Epithelial cell of proximal tubule (primary cell): ENCODE measurements around the gene UPP2. TPM values are rescaled to one million over a fixed set of nuclear protein-coding genes. Genes with fewer than 3 reads are reported as not detected.
A peak's percentile ranks its signal among the peaks of the same experiment; 100 is the strongest.

Source experiments
- DNase-seq: peaks from one replicate; pipeline ENCODE4 v3.0.0-alpha.2; 2011; ENCODE audit warnings: low read depth
- H3K4me3 ChIP-seq: 2 replicates; pipeline ENCODE4 v1.5.1; 2011; ENCODE audit warnings: low read depth, mild to moderate bottlenecking, low read length
- total RNA-seq: library from RNA; depleted of rRNA; stranded (reverse); fragments of >200 nt; gene quantifications from 2 replicates; pipeline ENCODE4 v1.2.3, GENCODE V29; 2015
- TF ChIP-seq, protein P1 (sequence below): conservative IDR thresholded peaks from 2 replicates; pipeline ENCODE4 v1.5.1; 2012; ENCODE audit warnings: low read depth, mild to moderate bottlenecking, low read length

Gene UPP2
- total RNA-seq, 1 donor from 2014 or later = not detected

DNA sequence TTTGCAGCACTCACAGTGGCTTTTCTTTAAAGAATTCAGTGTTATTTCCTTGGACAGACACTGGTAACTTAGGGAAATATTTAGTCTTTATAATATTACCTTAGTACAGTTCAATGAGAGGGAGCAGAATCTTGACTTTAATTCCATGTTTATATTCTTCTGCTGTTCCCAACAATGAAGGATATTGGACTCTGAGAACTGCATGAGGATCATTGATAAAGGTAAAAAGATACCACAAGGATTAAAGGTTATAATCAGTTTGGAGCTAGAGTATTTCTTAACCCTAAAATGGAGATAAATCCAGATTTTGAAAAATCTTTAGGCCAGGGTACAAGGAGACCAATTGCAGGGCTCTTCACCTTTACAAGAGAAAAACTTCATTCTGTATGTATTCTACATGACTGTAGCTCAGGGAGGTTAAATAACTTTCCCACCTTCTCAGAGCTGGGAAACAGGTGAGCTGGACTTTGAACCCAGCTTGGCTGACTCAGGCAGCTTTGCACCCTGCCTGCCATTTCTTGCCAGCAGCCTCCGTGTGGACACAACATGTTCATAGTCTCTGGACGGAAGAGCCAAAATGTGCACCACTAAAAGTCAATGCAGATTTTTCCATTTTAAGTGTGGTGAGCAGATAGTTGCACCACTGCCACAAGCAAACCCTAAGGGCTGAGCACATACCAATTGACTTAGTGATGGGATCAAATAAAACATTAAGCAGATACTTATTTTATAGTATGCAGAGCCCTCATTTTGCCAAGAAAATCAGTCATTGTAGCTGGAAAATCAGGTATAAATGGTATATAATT lies 26.7 kb downstream of the UPP2 start:
- TF ChIP-seq, protein P1, sequence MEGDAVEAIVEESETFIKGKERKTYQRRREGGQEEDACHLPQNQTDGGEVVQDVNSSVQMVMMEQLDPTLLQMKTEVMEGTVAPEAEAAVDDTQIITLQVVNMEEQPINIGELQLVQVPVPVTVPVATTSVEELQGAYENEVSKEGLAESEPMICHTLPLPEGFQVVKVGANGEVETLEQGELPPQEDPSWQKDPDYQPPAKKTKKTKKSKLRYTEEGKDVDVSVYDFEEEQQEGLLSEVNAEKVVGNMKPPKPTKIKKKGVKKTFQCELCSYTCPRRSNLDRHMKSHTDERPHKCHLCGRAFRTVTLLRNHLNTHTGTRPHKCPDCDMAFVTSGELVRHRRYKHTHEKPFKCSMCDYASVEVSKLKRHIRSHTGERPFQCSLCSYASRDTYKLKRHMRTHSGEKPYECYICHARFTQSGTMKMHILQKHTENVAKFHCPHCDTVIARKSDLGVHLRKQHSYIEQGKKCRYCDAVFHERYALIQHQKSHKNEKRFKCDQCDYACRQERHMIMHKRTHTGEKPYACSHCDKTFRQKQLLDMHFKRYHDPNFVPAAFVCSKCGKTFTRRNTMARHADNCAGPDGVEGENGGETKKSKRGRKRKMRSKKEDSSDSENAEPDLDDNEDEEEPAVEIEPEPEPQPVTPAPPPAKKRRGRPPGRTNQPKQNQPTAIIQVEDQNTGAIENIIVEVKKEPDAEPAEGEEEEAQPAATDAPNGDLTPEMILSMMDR = no peak
- DNase-seq = no peak

DNA sequence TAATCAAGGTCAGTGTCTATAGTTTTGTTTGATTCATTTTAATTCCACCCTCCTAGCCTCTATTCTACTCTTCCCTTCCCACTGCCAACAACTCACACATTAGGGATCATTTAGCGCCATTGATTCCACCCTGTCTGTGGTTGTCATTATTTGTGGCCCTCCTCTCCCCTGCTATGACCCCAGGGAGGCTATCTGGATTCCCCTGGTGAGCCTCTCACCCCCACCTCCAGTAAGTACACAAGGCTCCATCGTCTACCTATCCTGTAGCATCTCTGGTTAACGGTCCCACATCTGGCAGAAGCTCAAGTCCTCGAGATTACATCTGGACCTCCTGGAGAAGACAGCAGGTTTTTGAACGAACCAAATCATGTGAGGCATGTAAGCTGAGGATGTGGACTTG lies 27.4 kb downstream of the UPP2 start:
- TF ChIP-seq, protein P1 = no peak
- DNase-seq = no peak

More for the DNA sequence above, 26.7 kb downstream of the UPP2 start:
- no peak overlapping the region for H3K4me3 ChIP-seq

DNA sequence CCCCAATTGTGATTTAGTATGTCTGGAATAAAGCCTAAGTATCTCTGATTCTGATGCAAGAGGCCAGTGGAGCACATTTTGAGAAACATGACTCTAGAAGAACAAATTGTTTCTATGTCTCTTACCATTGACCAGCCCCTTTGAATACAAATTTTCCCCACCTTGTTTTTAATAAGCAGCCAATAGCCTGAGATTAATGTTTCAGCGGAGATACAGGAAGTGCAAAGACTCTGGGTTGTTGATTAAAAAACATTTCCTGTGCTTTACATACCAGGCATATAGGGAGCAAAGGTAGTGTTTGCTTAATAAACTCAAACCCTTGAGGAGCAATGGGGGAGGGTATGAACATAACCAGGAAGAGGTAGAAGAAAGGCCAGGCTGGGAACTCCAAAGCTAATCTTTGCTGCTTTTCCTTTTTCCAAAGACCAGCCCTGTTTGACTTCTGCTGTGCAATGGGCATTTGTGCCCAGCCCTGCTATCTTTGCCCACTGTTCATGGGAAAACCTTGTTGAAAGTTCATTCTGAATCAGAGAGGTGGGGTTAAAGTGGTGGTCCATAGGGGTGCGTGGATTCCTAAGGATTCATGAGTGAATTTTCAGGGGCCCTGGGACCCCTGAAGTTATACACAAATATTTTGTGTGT lies 29.3 kb downstream of the UPP2 start:
- peak; percentile 87 for DNase-seq
- TF ChIP-seq, protein P1 = no peak
- no peak overlapping the region for H3K4me3 ChIP-seq

More for the DNA sequence above, 27.4 kb downstream of the UPP2 start:
- no peak overlapping the region for H3K4me3 ChIP-seq

DNA sequence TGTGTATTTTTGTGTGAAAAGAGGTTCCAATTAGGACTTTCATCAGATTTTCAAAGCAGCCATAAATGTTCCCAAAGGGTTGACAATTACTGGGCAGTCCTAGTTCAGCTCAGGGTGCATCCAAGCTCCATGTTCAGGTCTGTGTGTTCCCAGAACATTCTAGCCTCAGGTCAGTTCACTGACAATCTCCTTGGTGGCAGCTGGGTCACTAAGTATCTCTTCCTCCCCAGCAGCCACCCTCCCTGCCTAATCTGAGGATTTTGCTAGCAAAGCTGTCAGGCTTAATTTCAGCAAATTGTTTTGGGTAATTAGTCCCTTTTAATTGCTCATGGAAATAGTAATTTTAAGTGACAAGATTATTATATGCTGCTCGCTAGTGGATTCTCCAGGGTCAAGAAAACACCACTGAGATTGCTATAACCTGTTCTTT lies 29.8 kb downstream of the UPP2 start:
- DNase-seq = no peak
- TF ChIP-seq, protein P1 = no peak
- no peak overlapping the region for H3K4me3 ChIP-seq

DNA sequence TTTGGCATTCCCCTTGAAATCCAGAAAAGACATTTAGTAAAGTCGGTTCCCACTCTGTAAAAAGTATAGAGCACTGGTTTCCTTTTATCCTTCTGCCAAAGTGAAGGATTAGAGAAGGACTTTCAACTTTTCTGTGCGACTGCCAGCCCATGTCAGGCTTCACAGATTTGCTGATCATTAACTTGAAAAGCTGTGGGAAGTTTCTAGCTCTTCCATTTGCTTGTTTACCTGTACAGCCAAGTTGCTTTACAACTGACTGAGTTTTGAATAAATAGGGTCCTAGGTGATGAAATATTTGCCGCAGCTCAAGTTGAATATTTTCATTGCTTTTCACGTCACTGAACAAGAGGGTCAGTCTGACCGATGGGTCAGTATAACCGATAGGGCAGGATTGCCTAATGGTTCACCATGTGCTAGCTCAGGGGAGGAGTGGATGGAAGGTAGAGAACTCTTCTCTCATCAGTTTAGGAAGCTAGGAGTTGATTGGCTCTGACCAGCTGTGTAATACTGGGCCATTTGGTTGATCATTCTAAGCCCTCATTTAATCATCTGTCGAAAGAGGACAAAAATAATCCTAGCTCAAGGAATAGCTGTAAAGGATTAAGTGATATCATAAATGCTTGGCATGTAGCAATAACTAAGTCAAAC lies 30.4 kb downstream of the UPP2 start:
- H3K4me3 ChIP-seq = no peak overlapping the region
- peak; percentile 100 for DNase-seq
- TF ChIP-seq, protein P1 = no peak

DNA sequence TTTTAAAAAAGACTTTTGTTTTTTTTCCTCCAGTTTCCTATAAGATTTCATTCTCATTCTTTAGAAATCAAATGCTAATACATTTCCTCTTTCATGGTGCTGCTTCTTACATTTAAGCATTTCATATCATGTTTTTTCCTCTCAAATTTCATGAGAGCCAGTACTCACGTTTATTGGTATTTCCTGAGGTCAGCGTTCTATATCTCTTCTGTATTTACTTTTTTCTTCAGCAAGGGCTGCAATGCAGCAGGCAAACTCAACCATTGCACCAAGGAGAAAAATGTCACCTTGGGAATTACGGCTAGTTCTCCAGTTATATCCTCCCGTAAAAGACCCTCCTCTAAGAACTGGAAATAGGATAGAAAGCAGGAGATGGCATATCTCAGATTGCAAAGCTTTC lies 32.4 kb downstream of the UPP2 start:
- TF ChIP-seq, protein P1 = no peak
- H3K4me3 ChIP-seq = no peak overlapping the region
- DNase-seq = no peak
